ENCODE results near the gene ST3GAL6. TPM values are rescaled to one million over a fixed set of nuclear protein-coding genes. Genes with fewer than 3 reads are reported as not detected.

Gene ST3GAL6
- total and polyA plus RNA-seq, 10 of the 15 experiments (the other 5 are each of a cell fraction or from before 2014, with no cell fraction given): 19.5 to 41.2 (median 37.4) TPM

GRCh38 chr3:98733053-98733811 lies 29.9 kb upstream of the ST3GAL6 start (continued):
- TF ChIP-seq ZBTB33 (IDR thresholded peaks at IDR 0.05) (no peak), CHD1 (IDR thresholded peaks at IDR 0.05; ENCODE audit: low read depth, low read length) (0 out of 2 replicates have a peak, but pooled peaks have one; percentile 1), GATAD2B (conservative IDR thresholded peaks at IDR 0.05; ENCODE audit: low read depth) (peak; percentile 69; the same call in 1 of the 2 replicates), ATF3 (IDR thresholded peaks at IDR 0.05; ENCODE audit: borderline replicate concordance, extremely low read depth, low read depth, low read length) (no peak), NR2C2 (IDR thresholded peaks at IDR 0.05; ENCODE audit: borderline replicate concordance, control insufficient read depth, insufficient read length, low read depth) (no peak), JUND (IDR thresholded peaks at IDR 0.05; ENCODE audit: low read depth, low read length) (no peak), EZH2 (IDR thresholded peaks at IDR 0.05; ENCODE audit: borderline replicate concordance, control insufficient read depth, low read depth, low read length) (no peak), RELA (IDR thresholded peaks at IDR 0.05; ENCODE audit: borderline replicate concordance, partially characterized antibody) (no peak), RAD51 (IDR thresholded peaks at IDR 0.05) (no peak), BACH1 (IDR thresholded peaks at IDR 0.05; ENCODE audit: borderline replicate concordance) (peak; percentile 52; the same call in 1 of the 2 replicates), RELB (IDR thresholded peaks at IDR 0.05; ENCODE audit: low read depth) (no peak), USF2 (IDR thresholded peaks at IDR 0.05; ENCODE audit: borderline replicate concordance, low read depth, low read length) (no peak), CUX1 (IDR thresholded peaks at IDR 0.05; ENCODE audit: insufficient replicate concordance, low read depth, low read length) (no peak), IKZF2 (IDR thresholded peaks at IDR 0.05) (no peak), NR2F1 (conservative IDR thresholded peaks at IDR 0.05) (0 out of 2 replicates have a peak, but pooled peaks have one; percentile 3), TARDBP (IDR thresholded peaks at IDR 0.05; ENCODE audit: borderline replicate concordance) (no peak), EGR1 (IDR thresholded peaks at IDR 0.05; ENCODE audit: borderline replicate concordance in 1 of 2, low read depth in 2 of 2, low read length in 2 of 2) (peak in 1 of 2 experiments; percentile 74; a peak in 1 of 3 replicates), SREBF2 (IDR thresholded peaks at IDR 0.05; ENCODE audit: low read length) (no peak), GABPA (IDR thresholded peaks at IDR 0.05; ENCODE audit: low read depth) (no peak)
